ENCODE measurements around the gene MAP3K21. TPM values are rescaled to one million over a fixed set of nuclear protein-coding genes. Genes with fewer than 3 reads are reported as not detected.

The MAP3K21 gene
- total and polyA plus RNA-seq, 2 of the 4 experiments (the other 2 are of a cell fraction): 0.15 to 0.18 TPM

DNA sequence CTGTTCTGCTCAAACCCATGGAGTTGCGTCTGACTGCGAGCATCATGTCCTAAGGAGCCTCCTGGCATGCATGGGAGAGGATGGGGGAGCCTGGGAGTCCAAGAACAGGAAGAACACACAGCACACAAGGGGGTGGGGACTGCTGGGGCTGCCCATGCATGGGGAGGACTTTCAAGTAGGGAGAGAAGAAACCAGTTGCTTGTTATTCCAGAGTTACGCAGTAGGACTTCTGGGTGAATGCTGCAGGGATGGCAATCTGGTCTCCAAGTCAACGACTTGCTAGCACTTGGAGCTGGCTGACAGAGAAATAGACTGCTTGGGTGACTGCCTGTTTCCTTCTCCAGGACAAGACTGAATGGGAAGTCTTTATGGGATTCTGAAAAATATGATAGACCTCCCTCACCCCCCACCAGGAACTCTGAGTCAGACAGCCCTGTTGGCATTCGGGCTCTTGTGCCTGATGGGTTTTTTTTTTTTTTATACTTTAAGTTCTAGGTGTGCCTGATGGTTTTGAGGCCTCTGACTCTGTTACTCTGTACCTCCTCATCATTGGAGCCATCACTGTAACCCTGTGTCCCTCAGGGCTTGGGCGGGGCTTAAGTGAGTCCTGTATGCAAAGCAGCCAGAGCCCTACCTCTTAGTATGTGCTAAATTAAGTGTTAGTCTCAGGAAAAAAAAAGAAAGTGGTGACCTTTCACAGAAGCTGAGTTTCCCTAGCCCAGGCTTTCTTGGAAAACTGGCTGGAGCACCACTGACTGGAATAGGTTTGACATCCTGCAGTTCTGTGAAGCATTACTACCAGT, 30.3 kb downstream of the MAP3K21 start:
- no peak overlapping the region for H4K8ac ChIP-seq (ENCODE audit: low read depth in 2 of 2, low read length in 2 of 2)
- intact Hi-C loops (cut with micrococcal nuclease) (no loop called here), in situ Hi-C loops (cut with MboI; ENCODE audit: low sequenced_read_pairs) (no loop called here), dilution Hi-C loops (cut with HindIII; ENCODE audit: low sequenced_read_pairs, unreplicated experiment) (no loop called here)
- H3K14ac ChIP-seq (replicated peaks; ENCODE audit: low read depth, low read length): no peak overlapping the region
- H2BK5ac ChIP-seq (ENCODE audit: low read depth, low read length, poor library complexity, severe bottlenecking): no peak overlapping the region
- no peaks in the 10 kb centered on the region for H3K79me1 ChIP-seq (ENCODE audit: low read depth in 1 of 2, low read length in 2 of 2)
- BruUV-seq (replicated peaks): no TSS peak
- H4K20me1 ChIP-seq (ENCODE audit: insufficient read depth, low read length): no peaks in the 10 kb centered on the region
- H2AFZ ChIP-seq (replicated peaks; ENCODE audit: low read length, poor library complexity): no peak overlapping the region
- no peak overlapping the region for H3K4me2 ChIP-seq (ENCODE audit: low read depth, low read length)
- H4K91ac ChIP-seq (ENCODE audit: insufficient read depth, low read depth, low read length): no peak overlapping the region
- no peak overlapping the region for H2AK5ac ChIP-seq (ENCODE audit: low read depth, low read length)
- CTCF ChIA-PET: no interaction called here
- H2BK15ac ChIP-seq (ENCODE audit: low read depth, low read length): no peak overlapping the region
- H2BK120ac ChIP-seq (ENCODE audit: low read depth, low read length): no peak overlapping the region
- DNase-seq (no peak), ATAC-seq (ENCODE audit: low read depth) (no peak)
- no peak overlapping the region for H3K23ac ChIP-seq (ENCODE audit: low read depth, low read length)
- H3K9me3 ChIP-seq (ENCODE audit: control insufficient read depth, insufficient read depth, low read length): no peaks in the 10 kb centered on the region
- no peak overlapping the region for H3K4ac ChIP-seq (ENCODE audit: low read depth, low read length)
- H3K9ac ChIP-seq (ENCODE audit: low read depth, low read length): no peak overlapping the region
- H3K27ac ChIP-seq (ENCODE audit: insufficient read depth, low read length): no peak overlapping the region
- H2AK9ac ChIP-seq (replicated peaks; ENCODE audit: low read depth, low read length, poor library complexity): no peak overlapping the region
- no peak overlapping the region for H3K56ac ChIP-seq (ENCODE audit: extremely low read depth, insufficient read depth, low read length)
- no peak overlapping the region for H2BK20ac ChIP-seq (ENCODE audit: low read depth, low read length)
- POLR2A ChIA-PET (ENCODE audit: unreplicated experiment): no interaction called here
- no peak for TF ChIP-seq BHLHE40 (IDR thresholded peaks at IDR 0.05; ENCODE audit: low read depth, low read length)
- no peak for TF ChIP-seq RCOR1 (IDR thresholded peaks at IDR 0.05; ENCODE audit: insufficient replicate concordance, low read length)
- no peak for TF ChIP-seq POLR2A (IDR thresholded peaks at IDR 0.05; ENCODE audit: low read depth, low read length)
- TF ChIP-seq MAFK (IDR thresholded peaks at IDR 0.05; ENCODE audit: low read depth, low read length): no peak
- TF ChIP-seq FOS (IDR thresholded peaks at IDR 0.05; ENCODE audit: low read depth, low read length): no peak
- TF ChIP-seq CHD1 (IDR thresholded peaks at IDR 0.05; ENCODE audit: low read depth, low read length): no peak
- no peaks in the 10 kb centered on the region for H3K4me1 ChIP-seq (ENCODE audit: control insufficient read depth, insufficient read depth, low read length)
- H4K5ac ChIP-seq (ENCODE audit: low read depth, low read length): no peak overlapping the region
- no CpG with 5 or more reads among the region's 6 CpGs for whole genome bisulfite sequencing, 2 experiments (ENCODE audit: extremely low coverage in 2 of 2, insufficient read length in 1 of 2)
- no peak overlapping the region for H3K18ac ChIP-seq (ENCODE audit: low read depth, low read length)
- H3K9me1 ChIP-seq (ENCODE audit: insufficient read depth, low read length): no peaks in the 10 kb centered on the region
- H3K36me3 ChIP-seq (ENCODE audit: control insufficient read depth, insufficient read depth, low read length): no peaks in the 10 kb centered on the region
- peaks cover 3% of the 10 kb centered on the region; the same call in 1 of the 2 replicates for H3K27me3 ChIP-seq (ENCODE audit: control insufficient read depth, insufficient read depth, low read length)
- no peak overlapping the region for H3K4me3 ChIP-seq (ENCODE audit: insufficient read depth, low read depth, low read length)
